Measurements from ENCODE around the gene SEC61A2.

GRCh38 chr10:12150163-12150562, 20.7 kb downstream of the SEC61A2 start:
- TF ChIP-seq CTCF (IDR thresholded peaks at IDR 0.05; ENCODE audit: poor library complexity, severe bottlenecking) (no peak), POLR2AphosphoS5 (IDR thresholded peaks at IDR 0.05) (no peak), RAD21 (conservative IDR thresholded peaks at IDR 0.05) (no peak), TAF1 (IDR thresholded peaks at IDR 0.05; ENCODE audit: low read depth) (no peak), REST (IDR thresholded peaks at IDR 0.05; ENCODE audit: borderline replicate concordance) (no peak), SMC3 (conservative IDR thresholded peaks at IDR 0.05; ENCODE audit: poor library complexity) (no peak), EZH2 (IDR thresholded peaks at IDR 0.05; ENCODE audit: borderline replicate concordance, insufficient read depth, low read length, poor library complexity, severe bottlenecking) (no peak)
